Spleen (tissue), 11 donors: ENCODE data around the gene KLF3. TPM values are rescaled to one million over a fixed set of nuclear protein-coding genes. Genes with fewer than 3 reads are reported as not detected.
"Not testable (repeated sequence)": the region's sequence is repeated elsewhere in the genome, so short reads cannot be mapped to it uniquely, and the experiment has no call there.

ENCODE experiments used
- DNase-seq: peaks from one replicate; pipeline ENCODE4 v3.0.0-alpha.2; 2020
- H3K27ac ChIP-seq, 8 donors: fragments of 200-600 bp; sonication (generic) in 7 of 8; 1 replicate in 4 of 8; 2 replicates in 4 of 8; pipeline versions ENCODE4 v1.5.0 to v1.8.0; 2016 to 2021; ENCODE audit warnings: inconsistent platforms in 4 of 8, mild to moderate bottlenecking in 4 of 8, moderate library complexity in 1 of 8
- H3K27me3 ChIP-seq, 7 donors: fragments of 200-600 bp; sonication (generic) in 6 of 7; replicated peaks in 1 of 7; 1 replicate in 4 of 7; 2 replicates in 3 of 7; pipeline versions ENCODE4 v1.5.0 to v1.8.0; 2016 to 2021; ENCODE audit warnings: inconsistent platforms in 3 of 7, mild to moderate bottlenecking in 1 of 7
- H3K36me3 ChIP-seq, 6 donors: fragments of 200-600 bp; sonication (generic) in 5 of 6; 1 replicate in 4 of 6; 2 replicates in 2 of 6; pipeline versions ENCODE4 v1.5.0 to v1.8.0; 2016 to 2021; ENCODE audit warnings: inconsistent platforms in 2 of 6
- H3K4me1 ChIP-seq, 6 donors: fragments of 200-600 bp; sonication (generic) in 5 of 6; 1 replicate in 3 of 6; 2 replicates in 3 of 6; pipeline versions ENCODE4 v1.5.0 to v1.8.0; 2016 to 2021; ENCODE audit warnings: inconsistent platforms in 3 of 6
- H3K4me3 ChIP-seq, 8 donors: fragments of 200-600 bp; sonication (generic) in 7 of 8; 1 replicate in 4 of 8; 2 replicates in 4 of 8; pipeline versions ENCODE4 v1.5.0 to v1.8.0; 2016 to 2021; ENCODE audit warnings: inconsistent platforms in 4 of 8, mild to moderate bottlenecking in 4 of 8, moderate library complexity in 2 of 8
- H3K9me3 ChIP-seq, 8 donors: fragments of 200-600 bp; sonication (generic) in 7 of 8; 1 replicate in 4 of 8; 2 replicates in 4 of 8; pipeline versions ENCODE4 v1.5.0 to v1.8.0; 2016 to 2021; ENCODE audit warnings: inconsistent platforms in 4 of 8
- CTCF ChIP-seq, 11 experiments: fragments of 200-600 bp in 7 of 11; fragments of 450-650 bp in 4 of 11; sonication (generic) in 4 of 11; IDR thresholded peaks in 8 of 11; conservative IDR thresholded peaks in 3 of 11; 1 replicate in 7 of 11; 2 replicates in 4 of 11; pipeline versions ENCODE4 v1.4.0 to v1.8.0; 2016 to 2021; ENCODE audit warnings: antibody characterized with exemption in 11 of 11, inconsistent platforms in 4 of 11, mild to moderate bottlenecking in 1 of 11
- POLR2A ChIP-seq, 3 donors: fragments of 450-650 bp; IDR thresholded peaks; one replicate each; pipeline ENCODE4 v1.5.1; 2017; ENCODE audit warnings: antibody characterized with exemption in 3 of 3, mild to moderate bottlenecking in 1 of 3
- POLR2AphosphoS5 ChIP-seq, 3 donors: sonication (generic); formaldehyde crosslinking; IDR thresholded peaks; one replicate each; pipeline ENCODE4 v1.5.1; 2017; ENCODE audit warnings: antibody characterized with exemption in 3 of 3
- WGBS, 5 donors: extraction: QIAGEN DNeasy Blood & Tissue Kit in 3 of 5; methylation state at CpG; one replicate each; pipeline versions ENCODE4 v1.1.5 to v1.1.7; 2013 to 2018; 5-methylcytosine and 5-hydroxymethylcytosine counted together
- intact Hi-C: fragments of 100-400 bp; cut with DNase I; formaldehyde crosslinking; loops from one replicate; pipeline ENCODE4 v1.15.0; 2023; ENCODE audit warnings: low total_unique reads
- polyA plus RNA-seq, 3 donors: library from polyadenylated mRNA; stranded (reverse); fragments of 200-250 nt; gene quantifications; one replicate each; pipeline ENCODE4 v1.2.1, GENCODE V29; 2013
- total RNA-seq, 7 donors: library from RNA; depleted of rRNA in 3 of 7; stranded (reverse); fragments of >200 nt in 3 of 7; fragmentation: NEBNext Ultra II Directional in 4 of 7; extraction: Animal tissue kit (Norgen Biotek cat#: 25700) in 4 of 7; gene quantifications; one replicate each; pipeline versions ENCODE4 v1.1.0 to v1.2.1, GENCODE V29; 2016 to 2021
- donor health status: healthy with polysubstance abuse.
- donor health status: DM: no; HTN: no; CAD: no; lungs with moderate emphysema.
- donor health status: DM: no; HTN: no; CAD: no.
- donor health status: Bipolar disorder and iron deficiency.
- donor health status: healthy.
- donor health status: DM: no; HTN: no; CAD: no.
- donor health status: DM: yes; HTN: yes; CAD: no.

Gene KLF3
- total and polyA plus RNA-seq, 10 donors: 8.0 to 87.5 (median 63.1) TPM

DNA sequence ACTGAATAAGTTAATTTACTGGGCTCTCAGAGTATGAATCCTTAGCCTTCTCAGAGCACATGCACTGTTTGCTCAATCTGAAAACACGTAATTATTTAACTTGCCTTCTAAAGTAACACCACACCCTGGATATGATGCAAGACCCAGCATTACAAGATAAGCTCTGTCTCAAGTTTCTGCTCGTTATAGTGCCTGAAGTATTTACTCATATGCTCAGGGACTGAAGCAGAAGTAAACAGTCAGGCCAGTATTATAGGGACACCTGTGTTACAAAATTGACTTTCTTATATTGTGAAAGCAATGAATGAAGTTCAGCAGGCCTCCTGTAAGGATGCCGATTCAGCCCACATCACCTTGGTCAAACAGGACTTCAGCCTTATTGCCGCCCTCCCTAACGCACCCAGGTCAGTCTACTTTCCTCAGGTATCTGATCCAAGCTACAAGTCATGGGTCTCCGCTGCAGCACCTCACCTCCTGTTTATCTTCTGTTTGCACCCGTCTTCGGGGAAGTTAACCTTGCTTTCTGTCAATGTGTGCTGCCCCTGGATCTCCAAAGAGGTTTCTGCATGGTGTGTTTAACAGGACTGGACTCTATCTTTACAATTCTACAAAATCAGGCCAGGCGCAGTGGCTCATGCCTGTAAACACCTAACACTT lies 42.8 kb upstream of the KLF3 start:
- Histone ChIP-seq H3K27ac (peak overlapping the region in 6 of 8 donors; percentile 12 to 77 (median 68)), H3K4me1 (peaks cover 0 to 18% (median 0%) of the 10 kb centered on the region in 6 donors), H3K4me3 (peak overlapping the region in 1 of 8 donors; percentile 19), H3K36me3 (no peaks in the 10 kb centered on the region), H3K27me3 (no peaks in the 10 kb centered on the region), H3K9me3 (no peaks in the 10 kb centered on the region)
- no peak for TF ChIP-seq CTCF (IDR thresholded peaks at IDR 0.05 in 8 of 11, conservative IDR thresholded peaks at IDR 0.05 in 3 of 11)
- no peak for TF ChIP-seq POLR2AphosphoS5 (IDR thresholded peaks at IDR 0.05)
- no peak for TF ChIP-seq POLR2A (IDR thresholded peaks at IDR 0.05)
- intact Hi-C loops: no loop called here
- 67 to 91% (median 79%) methylated on average over 9 of the region's 9 CpGs for WGBS, 5 donors
- no peak for DNase-seq

DNA sequence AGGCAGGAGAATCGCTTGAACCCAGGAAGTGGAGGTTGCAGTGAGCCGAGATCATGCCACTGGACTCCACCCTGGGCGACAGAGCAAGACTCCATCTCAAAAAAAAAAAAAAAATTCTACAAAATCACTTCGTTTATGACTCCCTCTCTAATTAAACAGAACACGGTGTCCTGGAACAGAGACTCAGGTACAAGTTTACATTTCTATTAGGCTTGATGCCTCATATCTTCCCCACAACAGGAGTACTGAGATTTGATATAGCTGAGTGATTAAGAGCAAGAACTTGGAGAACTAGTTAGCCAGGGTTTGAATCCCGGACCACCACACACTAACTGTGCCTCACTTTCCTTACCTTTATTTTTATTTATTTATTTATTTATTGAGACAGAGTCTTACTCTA lies 42.2 kb upstream of the KLF3 start:
- intact Hi-C loops: no loop called here
- Histone ChIP-seq H3K4me3 (no peak overlapping the region), H3K4me1 (peaks cover 0 to 16% (median 0%) of the 10 kb centered on the region in 6 donors), H3K27ac (peak overlapping the region in 5 of 8 donors; percentile 12 to 77 (median 67)), H3K9me3 (no peaks in the 10 kb centered on the region), H3K36me3 (no peaks in the 10 kb centered on the region), H3K27me3 (no peaks in the 10 kb centered on the region)
- 88 to 98% (median 94%) methylated on average over 6 of the region's 6 CpGs for WGBS, 5 donors
- TF ChIP-seq CTCF (IDR thresholded peaks at IDR 0.05 in 8 of 11, conservative IDR thresholded peaks at IDR 0.05 in 3 of 11) (no peak), POLR2AphosphoS5 (IDR thresholded peaks at IDR 0.05) (no peak), POLR2A (IDR thresholded peaks at IDR 0.05) (no peak)
- no peak for DNase-seq

- WGBS, 5 donors: 54 to 95% (median 79%) methylated on average over 2 of the region's 2 CpGs
- H3K4me3 ChIP-seq, H3K27ac ChIP-seq, DNase-seq, intact Hi-C loops, H3K27me3 ChIP-seq, H3K36me3 ChIP-seq, H3K9me3 ChIP-seq: not testable (repeated sequence)
- H3K4me1 ChIP-seq: peaks cover 0 to 16% (median 0%) of the 10 kb centered on the region in 6 donors
Measured at GRCh38 chr4:38622340-38622739, 41.7 kb upstream of the KLF3 start.

DNA sequence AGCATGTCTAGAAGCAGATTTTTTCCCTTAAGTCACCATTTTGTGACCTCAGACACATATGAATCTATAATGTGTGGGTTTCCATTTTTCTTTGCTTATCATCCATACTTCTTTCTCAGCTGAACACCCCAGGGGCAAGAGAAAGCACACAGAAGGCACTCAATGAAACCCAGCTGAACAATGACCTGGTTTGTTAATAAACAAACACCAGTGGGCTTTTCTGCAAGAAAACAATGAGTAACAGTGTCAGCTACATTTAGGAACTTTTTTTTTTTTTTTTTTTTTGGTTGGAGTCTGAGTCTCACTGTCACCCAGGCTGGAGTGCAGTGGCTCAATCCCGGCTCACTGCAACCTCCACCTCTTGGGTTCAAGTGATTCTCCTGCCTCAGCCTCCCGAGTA lies 40.7 kb upstream of the KLF3 start:
- no peak overlapping the region for H3K27ac ChIP-seq
- 92 to 96% (median 95%) methylated on average over 2 of the region's 2 CpGs for WGBS, 5 donors
- DNase-seq: no peak
- no peaks in the 10 kb centered on the region for H3K27me3 ChIP-seq
- intact Hi-C loops: no loop called here
- H3K36me3 ChIP-seq: no peaks in the 10 kb centered on the region
- peaks cover 0 to 16% (median 0%) of the 10 kb centered on the region in 6 donors for H3K4me1 ChIP-seq
- H3K4me3 ChIP-seq: no peak overlapping the region
- no peak for TF ChIP-seq POLR2AphosphoS5 (IDR thresholded peaks at IDR 0.05)
- H3K9me3 ChIP-seq: no peaks in the 10 kb centered on the region

DNA sequence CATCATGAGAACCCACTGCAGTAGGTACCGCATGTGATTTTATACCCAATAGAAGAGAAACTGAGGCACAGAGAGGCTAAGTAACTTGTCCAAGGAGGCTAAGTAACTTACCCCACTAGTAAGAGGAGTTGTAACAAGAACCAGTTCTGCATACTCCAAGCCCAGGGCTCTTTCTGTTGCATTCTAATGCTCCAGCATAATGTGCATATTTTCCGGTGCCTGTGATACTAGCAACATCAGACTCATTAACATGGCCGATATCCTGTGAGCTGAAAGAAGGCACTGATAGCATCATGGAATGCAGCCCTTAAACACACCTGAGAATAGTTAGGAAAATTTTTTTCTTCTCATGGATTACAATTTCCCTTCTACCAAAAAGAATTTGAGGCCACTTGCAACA lies 39.7 kb upstream of the KLF3 start:
- intact Hi-C loops: no loop called here
- Histone ChIP-seq H3K27me3 (no peaks in the 10 kb centered on the region), H3K36me3 (no peaks in the 10 kb centered on the region), H3K27ac (no peak overlapping the region), H3K4me3 (no peak overlapping the region), H3K9me3 (no peaks in the 10 kb centered on the region), H3K4me1 (peaks cover 0 to 16% (median 0%) of the 10 kb centered on the region in 6 donors)
- no peak for DNase-seq
- TF ChIP-seq POLR2AphosphoS5 (IDR thresholded peaks at IDR 0.05): no peak
- TF ChIP-seq CTCF (IDR thresholded peaks at IDR 0.05 in 8 of 11, conservative IDR thresholded peaks at IDR 0.05 in 3 of 11): no peak
- TF ChIP-seq POLR2A (IDR thresholded peaks at IDR 0.05): no peak
- WGBS, 5 donors: 91 to 99% (median 97%) methylated on average over 3 of the region's 3 CpGs
